Osteocyte (in vitro differentiated cells): Measurements from ENCODE around the gene HDAC4. TPM values are rescaled to one million over a fixed set of nuclear protein-coding genes. Genes with fewer than 3 reads are reported as not detected.

Source experiments
- DNase-seq: peaks from one replicate; pipeline ENCODE4 v3.0.0; 2021; ENCODE audit warnings: mixed read lengths; ENCODE audit not compliant: unreplicated experiment; ENCODE audit errors: extremely low spot score
- H3K27ac Mint-ChIP-seq: one replicate; pipeline ENCODE4 v1.8.0; 2021; ENCODE audit warnings: mild to moderate bottlenecking, mixed read lengths; ENCODE audit not compliant: unreplicated experiment
- H3K27me3 Mint-ChIP-seq: one replicate; pipeline ENCODE4 v1.8.0; 2021; ENCODE audit warnings: mixed read lengths; ENCODE audit not compliant: unreplicated experiment
- H3K36me3 Mint-ChIP-seq: one replicate; pipeline ENCODE4 v1.8.0; 2021; ENCODE audit warnings: mixed read lengths; ENCODE audit not compliant: unreplicated experiment
- H3K4me1 Mint-ChIP-seq: one replicate; pipeline ENCODE4 v1.8.0; 2021; ENCODE audit warnings: mixed read lengths; ENCODE audit not compliant: unreplicated experiment
- H3K4me3 Mint-ChIP-seq: one replicate; pipeline ENCODE4 v1.8.0; 2021; ENCODE audit warnings: mild to moderate bottlenecking, moderate library complexity, mixed read lengths; ENCODE audit not compliant: unreplicated experiment
- H3K9me3 Mint-ChIP-seq: one replicate; pipeline ENCODE4 v1.8.0; 2021; ENCODE audit warnings: mixed read lengths; ENCODE audit not compliant: unreplicated experiment
- total RNA-seq: library from RNA; stranded (reverse); gene quantifications from 2 replicates; pipeline ENCODE4 v1.2.1, GENCODE V29; 2021
- TF ChIP-seq, protein P1 (sequence below): fragments of 200-600 bp; sonication (generic); IDR thresholded peaks from 2 replicates; pipeline ENCODE4 v1.5.0; 2021; ENCODE audit warnings: antibody characterized with exemption, mild to moderate bottlenecking, moderate library complexity

The HDAC4 gene
- total RNA-seq, 1 donor from 2014 or later: 30.3 TPM

- Mint-ChIP-seq H3K9me3 (peaks cover 13% of the 10 kb centered on the region), H3K4me3 (no peak overlapping the region), H3K4me1 (peaks cover 9% of the 10 kb centered on the region), H3K27me3 (no peaks in the 10 kb centered on the region), H3K36me3 (no peaks in the 10 kb centered on the region), H3K27ac (peak overlapping the region; percentile 31)
- no peak for DNase-seq
- TF ChIP-seq, protein P1, sequence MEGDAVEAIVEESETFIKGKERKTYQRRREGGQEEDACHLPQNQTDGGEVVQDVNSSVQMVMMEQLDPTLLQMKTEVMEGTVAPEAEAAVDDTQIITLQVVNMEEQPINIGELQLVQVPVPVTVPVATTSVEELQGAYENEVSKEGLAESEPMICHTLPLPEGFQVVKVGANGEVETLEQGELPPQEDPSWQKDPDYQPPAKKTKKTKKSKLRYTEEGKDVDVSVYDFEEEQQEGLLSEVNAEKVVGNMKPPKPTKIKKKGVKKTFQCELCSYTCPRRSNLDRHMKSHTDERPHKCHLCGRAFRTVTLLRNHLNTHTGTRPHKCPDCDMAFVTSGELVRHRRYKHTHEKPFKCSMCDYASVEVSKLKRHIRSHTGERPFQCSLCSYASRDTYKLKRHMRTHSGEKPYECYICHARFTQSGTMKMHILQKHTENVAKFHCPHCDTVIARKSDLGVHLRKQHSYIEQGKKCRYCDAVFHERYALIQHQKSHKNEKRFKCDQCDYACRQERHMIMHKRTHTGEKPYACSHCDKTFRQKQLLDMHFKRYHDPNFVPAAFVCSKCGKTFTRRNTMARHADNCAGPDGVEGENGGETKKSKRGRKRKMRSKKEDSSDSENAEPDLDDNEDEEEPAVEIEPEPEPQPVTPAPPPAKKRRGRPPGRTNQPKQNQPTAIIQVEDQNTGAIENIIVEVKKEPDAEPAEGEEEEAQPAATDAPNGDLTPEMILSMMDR: no peak
Measured at GRCh38 chr2:239257511-239257937, 143.3 kb downstream of the HDAC4 start.

GRCh38 chr2:239256350-239256743 lies 144.5 kb downstream of the HDAC4 start:
- DNase-seq: no peak
- no peaks in the 10 kb centered on the region for H3K27me3 Mint-ChIP-seq
- H3K9me3 Mint-ChIP-seq: peaks cover 13% of the 10 kb centered on the region
- TF ChIP-seq, protein P1: no peak
- no peak overlapping the region for H3K4me3 Mint-ChIP-seq
- no peaks in the 10 kb centered on the region for H3K36me3 Mint-ChIP-seq
- H3K27ac Mint-ChIP-seq: no peak overlapping the region
- H3K4me1 Mint-ChIP-seq: peaks cover 9% of the 10 kb centered on the region

- Mint-ChIP-seq H3K27me3 (no peaks in the 10 kb centered on the region), H3K27ac (no peak overlapping the region), H3K4me1 (peaks cover 9% of the 10 kb centered on the region), H3K36me3 (no peaks in the 10 kb centered on the region), H3K9me3 (peaks cover 13% of the 10 kb centered on the region), H3K4me3 (no peak overlapping the region)
- TF ChIP-seq, protein P1: no peak
- no peak for DNase-seq
Measured at GRCh38 chr2:239255628-239256349, 145.0 kb downstream of the HDAC4 start.

GRCh38 chr2:239255218-239255617 lies 145.6 kb downstream of the HDAC4 start:
- TF ChIP-seq, protein P1: no peak
- peaks cover 9% of the 10 kb centered on the region for H3K4me1 Mint-ChIP-seq

GRCh38 chr2:239253701-239254436 lies 147.0 kb downstream of the HDAC4 start:
- H3K27ac Mint-ChIP-seq: no peak overlapping the region
- H3K27me3 Mint-ChIP-seq: no peaks in the 10 kb centered on the region
- H3K4me3 Mint-ChIP-seq: no peak overlapping the region
- peaks cover 22% of the 10 kb centered on the region for H3K4me1 Mint-ChIP-seq
- H3K36me3 Mint-ChIP-seq: no peaks in the 10 kb centered on the region
- TF ChIP-seq, protein P1: no peak
- DNase-seq: no peak
- peaks cover 13% of the 10 kb centered on the region for H3K9me3 Mint-ChIP-seq

More at GRCh38 chr2:239255218-239255617, 145.6 kb downstream of the HDAC4 start:
- H3K4me3 Mint-ChIP-seq: no peak overlapping the region
- H3K9me3 Mint-ChIP-seq: peaks cover 13% of the 10 kb centered on the region
- DNase-seq: no peak
- no peaks in the 10 kb centered on the region for H3K36me3 Mint-ChIP-seq
- no peaks in the 10 kb centered on the region for H3K27me3 Mint-ChIP-seq
- no peak overlapping the region for H3K27ac Mint-ChIP-seq
